HepG2 (cell line): Measurements from ENCODE around the gene KCNK15. TPM values are rescaled to one million over a fixed set of nuclear protein-coding genes. Genes with fewer than 3 reads are reported as not detected.

ENCODE experiments used
- CCAR2 ChIP-seq: fragments of 200-400 bp; formaldehyde crosslinking; optimal IDR thresholded peaks from 2 replicates; pipeline ENCODE3; 2018; ENCODE audit warnings: low read depth, mild to moderate bottlenecking, low read length, moderate library complexity
- CERS6 ChIP-seq: sonication (generic); formaldehyde crosslinking; IDR thresholded peaks from 2 replicates; pipeline ENCODE4 v1.5.0; 2020; ENCODE audit warnings: missing genetic modification reagents
- HHEX ChIP-seq: IDR thresholded peaks from 2 replicates; pipeline ENCODE4 v1.6.1; 2016; ENCODE audit warnings: control low read depth
- NFE2L1 ChIP-seq: sonication (generic); formaldehyde crosslinking; IDR thresholded peaks from 2 replicates; pipeline ENCODE4 v1.4.0; 2020; ENCODE audit warnings: missing genetic modification reagents, mild to moderate bottlenecking, borderline replicate concordance
- PITX1 ChIP-seq: sonication (generic); formaldehyde crosslinking; IDR thresholded peaks from 2 replicates; pipeline ENCODE4 v1.5.1; 2020; ENCODE audit warnings: mild to moderate bottlenecking, missing genetic modification reagents
- POGZ ChIP-seq: sonication (generic); formaldehyde crosslinking; IDR thresholded peaks from 2 replicates; pipeline ENCODE4 v1.4.0; 2020; ENCODE audit warnings: mild to moderate bottlenecking, missing genetic modification reagents
- RARA ChIP-seq: IDR thresholded peaks from 2 replicates; pipeline ENCODE4 v1.6.1; 2016; ENCODE audit warnings: missing genetic modification reagents, missing compliant biosample characterization
- RNF2 ChIP-seq: fragments of 450-650 bp; conservative IDR thresholded peaks from 2 replicates; pipeline ENCODE4 v1.6.1; 2016; ENCODE audit warnings: low read depth
- SIN3A ChIP-seq: IDR thresholded peaks from 2 replicates; pipeline ENCODE4 v1.6.1; 2011; ENCODE audit warnings: low read depth, mild to moderate bottlenecking, control low read depth, low read length, borderline replicate concordance
- SOX5 ChIP-seq: IDR thresholded peaks from 2 replicates; pipeline ENCODE4 v1.6.1; 2016; ENCODE audit warnings: borderline replicate concordance
- ZFP36L2 ChIP-seq: sonication (generic); formaldehyde crosslinking; IDR thresholded peaks from 2 replicates; pipeline ENCODE4 v1.4.0; 2020; ENCODE audit warnings: missing genetic modification reagents
- ZFX ChIP-seq: sonication (generic); formaldehyde crosslinking; IDR thresholded peaks from 2 replicates; pipeline ENCODE4 v1.4.0; 2020; ENCODE audit warnings: mild to moderate bottlenecking, low read depth, missing genetic modification reagents, moderate library complexity
- ZNF121 ChIP-seq: sonication (generic); formaldehyde crosslinking; IDR thresholded peaks from 2 replicates; pipeline ENCODE4 v1.5.0; 2020; ENCODE audit warnings: mild to moderate bottlenecking, missing genetic modification reagents
- ZNF20 ChIP-seq: sonication (generic); formaldehyde crosslinking; IDR thresholded peaks from 2 replicates; pipeline ENCODE4 v1.4.0; 2020; ENCODE audit warnings: mild to moderate bottlenecking, moderate library complexity, missing genetic modification reagents
- ZNF275 ChIP-seq: sonication (generic); formaldehyde crosslinking; IDR thresholded peaks from 2 replicates; pipeline ENCODE4 v1.8.0; 2022; ENCODE audit warnings: missing genetic modification reagents, mild to moderate bottlenecking, inconsistent platforms, borderline replicate concordance
- ZNF512 ChIP-seq: sonication (generic); formaldehyde crosslinking; IDR thresholded peaks from 2 replicates; pipeline ENCODE4 v1.4.0; 2020; ENCODE audit warnings: mild to moderate bottlenecking, missing genetic modification reagents
- ZNF569 ChIP-seq: sonication (generic); formaldehyde crosslinking; IDR thresholded peaks from 2 replicates; pipeline ENCODE4 v1.5.0; 2020; ENCODE audit warnings: mild to moderate bottlenecking, missing genetic modification reagents, moderate library complexity, borderline replicate concordance
- ZNF576 ChIP-seq: sonication (generic); formaldehyde crosslinking; IDR thresholded peaks from 2 replicates; pipeline ENCODE4 v1.4.0; 2020; ENCODE audit warnings: mild to moderate bottlenecking, missing genetic modification reagents
- ZNF709 ChIP-seq: sonication (generic); formaldehyde crosslinking; IDR thresholded peaks from 2 replicates; pipeline ENCODE4 v1.5.0; 2020; ENCODE audit warnings: mild to moderate bottlenecking, missing genetic modification reagents
- ZSCAN9 ChIP-seq: IDR thresholded peaks from 2 replicates; pipeline ENCODE4 v1.6.1; 2016; ENCODE audit warnings: borderline replicate concordance
- polyA plus RNA-seq, 8 experiments: library from polyadenylated mRNA; depleted of rRNA in 3 of 8; stranded (reverse) in 7 of 8; unstranded in 1 of 8; fragments of >200 nt; fragmentation: Illumina TruSeq in 4 of 8; extraction: Trizol in 4 of 8; gene quantifications; 2 replicates each; pipeline versions ENCODE4 v1.2.1 to v1.2.3, GENCODE V29; 2011 to 2016; ENCODE audit warnings: low read depth in 4 of 8, missing spikeins in 1 of 8, mixed read lengths in 1 of 8; ENCODE audit not compliant: insufficient read depth in 1 of 8
- total RNA-seq, 5 experiments: library from RNA; depleted of rRNA; stranded (reverse); fragments of >200 nt; fragmentation: Illumina TruSeq; extraction: Trizol; gene quantifications; 2 replicates each; pipeline ENCODE4 v1.2.3, GENCODE V29; 2016; ENCODE audit warnings: low read depth in 1 of 5

KCNK15 gene
- total and polyA plus RNA-seq, 2 of the 13 experiments (the other 11 are each of a cell fraction or from before 2014, with no cell fraction given) = 0.03 TPM; not detected in 1

- TF ChIP-seq CERS6 (no peak), ZFP36L2 (peak; percentile 92; the same call in 1 of the 2 replicates), SIN3A (no peak), HHEX (no peak), SOX5 (CRISPR knock-in tag) (no peak; the same call in 1 of the 2 replicates), PITX1 (CRISPR knock-in tag) (peak; percentile 60; the same call in 1 of the 2 replicates), ZNF275 (no peak), CCAR2 (no peak), ZNF709 (CRISPR knock-in tag) (0 out of 2 replicates have a peak, but pooled peaks have one; percentile 52), ZNF512 (CRISPR knock-in tag) (no peak), ZSCAN9 (CRISPR knock-in tag) (peak; percentile 99), ZFX (no peak), ZNF121 (CRISPR knock-in tag) (no peak), NFE2L1 (CRISPR knock-in tag) (no peak), ZNF20 (CRISPR knock-in tag) (no peak), RARA (CRISPR knock-in tag) (peak; percentile 76), ZNF576 (no peak), RNF2 (no peak), POGZ (CRISPR knock-in tag) (no peak), ZNF569 (CRISPR knock-in tag) (no peak)
Measured at GRCh38 chr20:44780226-44780625, 34.6 kb downstream of the KCNK15 start (continued).
